Aorta (tissue), 5 donors: ENCODE measurements around the gene DACT1. TPM values are rescaled to one million over a fixed set of nuclear protein-coding genes. Genes with fewer than 3 reads are reported as not detected.

ENCODE experiments used
- ATAC-seq: fragments of 200-7000 bp; cut with Tn5 transposase; one replicate; pipeline ENCODE4 v1.9.1; 2022; ENCODE audit warnings: moderate library complexity; ENCODE audit not compliant: low FRiP score
- DNase-seq, 2 donors: peaks; one replicate each; pipeline ENCODE4 v3.0.0-alpha.2; 2020
- H3K27ac ChIP-seq, 2 donors: one replicate each; pipeline ENCODE4 v1.5.1; 2013; ENCODE audit warnings: low read length in 2 of 2, mild to moderate bottlenecking in 2 of 2, moderate library complexity in 2 of 2, control low read depth in 1 of 2, inconsistent platforms in 1 of 2, low read depth in 1 of 2
- H3K27me3 ChIP-seq, 2 donors: one replicate each; pipeline ENCODE4 v1.6.1; 2013; ENCODE audit warnings: control low read depth in 1 of 2, low read length in 1 of 2, mild to moderate bottlenecking in 1 of 2, moderate library complexity in 1 of 2; ENCODE audit not compliant: insufficient read depth in 2 of 2, control insufficient read depth in 1 of 2
- H3K36me3 ChIP-seq, 2 donors: one replicate each; pipeline ENCODE4 v1.6.1; 2013; ENCODE audit warnings: control low read depth in 1 of 2, low read length in 1 of 2, mild to moderate bottlenecking in 1 of 2; ENCODE audit not compliant: insufficient read depth in 2 of 2, control insufficient read depth in 1 of 2
- H3K4me1 ChIP-seq, 2 donors: one replicate each; pipeline ENCODE4 v1.6.1; 2013; ENCODE audit warnings: low read length in 2 of 2, control low read depth in 1 of 2, mild to moderate bottlenecking in 1 of 2, moderate library complexity in 1 of 2; ENCODE audit not compliant: insufficient read depth in 2 of 2, control insufficient read depth in 1 of 2
- H3K4me3 ChIP-seq, 2 donors: one replicate each; pipeline ENCODE4 v1.5.1; 2013; ENCODE audit warnings: low read length in 2 of 2, control low read depth in 1 of 2, mild to moderate bottlenecking in 1 of 2
- H3K9me3 ChIP-seq: one replicate; pipeline ENCODE4 v1.6.1; 2013; ENCODE audit warnings: mild to moderate bottlenecking, low read length; ENCODE audit not compliant: control insufficient read depth
- WGBS, 2 donors: extraction: QIAGEN DNeasy Blood & Tissue Kit; methylation state at CpG; one replicate each; pipeline ENCODE4 v1.1.7; 2013; 5-methylcytosine and 5-hydroxymethylcytosine counted together
- intact Hi-C, 2 donors: fragments of 100-400 bp; cut with DNase I; formaldehyde crosslinking; loops; one replicate each; pipeline versions ENCODE4 v1.14.2 to v1.15.0; 2022
- polyA plus RNA-seq, 2 donors: library from polyadenylated mRNA; stranded (reverse); fragments of 200-250 nt; gene quantifications; one replicate each; pipeline ENCODE4 v1.2.3, GENCODE V29; 2013
- total RNA-seq, 2 donors: library from RNA; stranded (reverse); fragmentation: NEBNext Ultra II Directional; extraction: Animal tissue kit (Norgen Biotek cat#: 25700); gene quantifications; one replicate each; pipeline ENCODE4 v1.2.1, GENCODE V29; 2021
- donor health status: healthy with polysubstance abuse.
- donor health status: Bipolar disorder and iron deficiency.
- donor health status: DM: no; HTN: no; CAD: no.
- donor health status: DM: no; HTN: no; CAD: no.
- donor health status: DM: yes; HTN: yes; CAD: no.

Gene DACT1
- total and polyA plus RNA-seq, 4 donors = 7.5 to 43.6 (median 27.4) TPM

- no peak for DNase-seq
- no peak overlapping the region for H3K27ac ChIP-seq
- WGBS, 2 donors = 2 to 5% methylated on average over 5 of the region's 5 CpGs
Measured at GRCh38 chr14:58639842-58640484, 2.2 kb downstream of the DACT1 start.

GRCh38 chr14:58640959-58641358 lies 3.2 kb downstream of the DACT1 start:
- Histone ChIP-seq H3K27me3 (no peaks in the 10 kb centered on the region), H3K27ac (no peak overlapping the region)

More at GRCh38 chr14:58639842-58640484, 2.2 kb downstream of the DACT1 start:
- Histone ChIP-seq H3K27me3 (no peaks in the 10 kb centered on the region), H3K9me3 (no peaks in the 10 kb centered on the region), H3K4me1 (peaks cover 0 to 3% of the 10 kb centered on the region in 2 donors), H3K4me3 (peak overlapping the region; percentile 75 to 93), H3K36me3 (peaks cover 2 to 3% of the 10 kb centered on the region in 2 donors)
- intact Hi-C loops = loop anchor here (5.0 to 10.0 kb wide), 9 partner anchors 92 to 797 kb away; no protein-coding TSS in a partner anchor
- ATAC-seq = peak; percentile 75

GRCh38 chr14:58641509-58641908 lies 3.7 kb downstream of the DACT1 start:
- DNase-seq = no peak
- H3K4me3 ChIP-seq = no peak overlapping the region
- H3K27ac ChIP-seq = no peak overlapping the region
- no peaks in the 10 kb centered on the region for H3K9me3 ChIP-seq
- peaks cover 0 to 3% of the 10 kb centered on the region in 2 donors for H3K4me1 ChIP-seq
- no peak for ATAC-seq
- intact Hi-C loops = no loop called here
- no peaks in the 10 kb centered on the region for H3K27me3 ChIP-seq
- 88% methylated on average over 5 of the region's 5 CpGs for WGBS, 2 donors
- peaks cover 8 to 10% of the 10 kb centered on the region in 2 donors for H3K36me3 ChIP-seq

More at GRCh38 chr14:58640959-58641358, 3.2 kb downstream of the DACT1 start:
- H3K4me1 ChIP-seq = peaks cover 0 to 3% of the 10 kb centered on the region in 2 donors
- no peak overlapping the region for H3K4me3 ChIP-seq
- no peaks in the 10 kb centered on the region for H3K9me3 ChIP-seq
- ATAC-seq (no peak), DNase-seq (no peak)
- 92 to 97% methylated on average over 2 of the region's 2 CpGs for WGBS, 2 donors
- peaks cover 6 to 10% of the 10 kb centered on the region in 2 donors for H3K36me3 ChIP-seq
- intact Hi-C loops = no loop called here

- ATAC-seq (no peak), DNase-seq (no peak)
- Histone ChIP-seq H3K9me3 (no peaks in the 10 kb centered on the region), H3K27ac (no peak overlapping the region), H3K36me3 (peaks cover 8 to 10% of the 10 kb centered on the region in 2 donors), H3K4me3 (no peak overlapping the region), H3K27me3 (no peaks in the 10 kb centered on the region), H3K4me1 (peaks cover 0 to 3% of the 10 kb centered on the region in 2 donors)
- intact Hi-C loops = no loop called here
- WGBS, 2 donors = 61 to 65% methylated on average over 1 of the region's 1 CpG
Measured at GRCh38 chr14:58643366-58643765, 5.6 kb downstream of the DACT1 start.

GRCh38 chr14:58645641-58646040 lies 7.9 kb downstream of the DACT1 start:
- 92 to 97% methylated on average over 20 of the region's 20 CpGs for WGBS, 2 donors

GRCh38 chr14:58646479-58646878 lies 8.7 kb downstream of the DACT1 start:
- DNase-seq (no peak), ATAC-seq (no peak)
- 92 to 93% methylated on average over 29 to 34 of the region's 34 CpGs for WGBS, 2 donors
- intact Hi-C loops = no loop called here
- Histone ChIP-seq H3K27ac (no peak overlapping the region), H3K27me3 (no peaks in the 10 kb centered on the region), H3K9me3 (no peaks in the 10 kb centered on the region), H3K4me1 (no peaks in the 10 kb centered on the region), H3K4me3 (no peak overlapping the region), H3K36me3 (peaks cover 8 to 10% of the 10 kb centered on the region in 2 donors)

More at GRCh38 chr14:58645641-58646040, 7.9 kb downstream of the DACT1 start:
- intact Hi-C loops = no loop called here
- Histone ChIP-seq H3K4me3 (no peak overlapping the region), H3K4me1 (peaks cover 0 to 1% of the 10 kb centered on the region in 2 donors), H3K27me3 (no peaks in the 10 kb centered on the region), H3K9me3 (no peaks in the 10 kb centered on the region), H3K27ac (no peak overlapping the region), H3K36me3 (peaks cover 8 to 10% of the 10 kb centered on the region in 2 donors)
- ATAC-seq (no peak), DNase-seq (no peak)

GRCh38 chr14:58647777-58648176 lies 10.0 kb downstream of the DACT1 start:
- Histone ChIP-seq H3K27ac (peak overlapping the region in 1 of 2 donors; percentile 45), H3K27me3 (no peaks in the 10 kb centered on the region), H3K36me3 (peaks cover 6 to 7% of the 10 kb centered on the region in 2 donors), H3K4me1 (no peaks in the 10 kb centered on the region), H3K4me3 (no peak overlapping the region), H3K9me3 (no peaks in the 10 kb centered on the region)
- DNase-seq = no peak
- WGBS, 2 donors = 6 to 11% methylated on average over 4 of the region's 4 CpGs
- ATAC-seq = no peak
- intact Hi-C loops = no loop called here

GRCh38 chr14:58650857-58651256 lies 13.1 kb downstream of the DACT1 start:
- H3K36me3 ChIP-seq = peaks cover 1 to 2% of the 10 kb centered on the region in 2 donors
- no peak overlapping the region for H3K4me3 ChIP-seq
- DNase-seq (no peak), ATAC-seq (no peak)
- 88 to 90% methylated on average over 2 of the region's 2 CpGs for WGBS, 2 donors
- no peak overlapping the region for H3K27ac ChIP-seq
- intact Hi-C loops = no loop called here
- H3K27me3 ChIP-seq = no peaks in the 10 kb centered on the region
- no peaks in the 10 kb centered on the region for H3K9me3 ChIP-seq
- H3K4me1 ChIP-seq = no peaks in the 10 kb centered on the region
